ENCODE measurements around the gene SCAMP1.

The SCAMP1 gene

GRCh38 chr5:78490709-78491485 is 130.5 kb downstream of the SCAMP1 start:
- in situ Hi-C loops (cut with MboI; ENCODE audit: low sequenced_read_pairs), result no loop called here

GRCh38 chr5:78492224-78492623 is 131.8 kb downstream of the SCAMP1 start:
- in situ Hi-C loops (cut with MboI; ENCODE audit: low sequenced_read_pairs), result no loop called here

GRCh38 chr5:78492650-78493049 is 132.2 kb downstream of the SCAMP1 start:
- in situ Hi-C loops (cut with MboI; ENCODE audit: low sequenced_read_pairs), result no loop called here

GRCh38 chr5:78495800-78496199 is 135.4 kb downstream of the SCAMP1 start:
- in situ Hi-C loops (cut with MboI; ENCODE audit: low sequenced_read_pairs), result no loop called here

- in situ Hi-C loops (cut with MboI; ENCODE audit: low sequenced_read_pairs), result no loop called here
Measured at GRCh38 chr5:78496373-78496772, 136.0 kb downstream of the SCAMP1 start.

- in situ Hi-C loops (cut with MboI; ENCODE audit: low sequenced_read_pairs), result no loop called here
Measured at GRCh38 chr5:78497573-78498533, 137.4 kb downstream of the SCAMP1 start.

GRCh38 chr5:78499485-78499884 is 139.1 kb downstream of the SCAMP1 start:
- in situ Hi-C loops (cut with MboI; ENCODE audit: low sequenced_read_pairs), result no loop called here

- in situ Hi-C loops (cut with MboI; ENCODE audit: low sequenced_read_pairs), result no loop called here
Measured at GRCh38 chr5:78500028-78500427, 139.6 kb downstream of the SCAMP1 start.

- in situ Hi-C loops (cut with MboI; ENCODE audit: low sequenced_read_pairs), result no loop called here
Measured at GRCh38 chr5:78500871-78501270, 140.5 kb downstream of the SCAMP1 start.

- in situ Hi-C loops (cut with MboI; ENCODE audit: low sequenced_read_pairs), result no loop called here
Measured at GRCh38 chr5:78501411-78502352, 141.3 kb downstream of the SCAMP1 start.

GRCh38 chr5:78503958-78504653 is 143.7 kb downstream of the SCAMP1 start:
- in situ Hi-C loops (cut with MboI; ENCODE audit: low sequenced_read_pairs), result no loop called here

- in situ Hi-C loops (cut with MboI; ENCODE audit: low sequenced_read_pairs), result no loop called here
Measured at GRCh38 chr5:78504704-78505677, 144.6 kb downstream of the SCAMP1 start.

GRCh38 chr5:78505860-78506259 is 145.4 kb downstream of the SCAMP1 start:
- in situ Hi-C loops (cut with MboI; ENCODE audit: low sequenced_read_pairs), result no loop called here

GRCh38 chr5:78506261-78507024 is 146.0 kb downstream of the SCAMP1 start:
- in situ Hi-C loops (cut with MboI; ENCODE audit: low sequenced_read_pairs), result no loop called here

- in situ Hi-C loops (cut with MboI; ENCODE audit: low sequenced_read_pairs), result no loop called here
Measured at GRCh38 chr5:78507531-78507930, 147.1 kb downstream of the SCAMP1 start.

- in situ Hi-C loops (cut with MboI; ENCODE audit: low sequenced_read_pairs), result no loop called here
Measured at GRCh38 chr5:78508186-78508765, 147.9 kb downstream of the SCAMP1 start.

GRCh38 chr5:78509145-78509865 is 148.9 kb downstream of the SCAMP1 start:
- in situ Hi-C loops (cut with MboI; ENCODE audit: low sequenced_read_pairs), result no loop called here

Data from hTERT RPE-1 (cell line).